ENCODE measurements around the gene TIMM23.

GRCh38 chr10:46031648-46032532, 59.6 kb downstream of the TIMM23 start:
- TF ChIP-seq YY1 (IDR thresholded peaks at IDR 0.05; ENCODE audit: insufficient read depth, insufficient read length) (no peak), ZNF274 (IDR thresholded peaks at IDR 0.05; ENCODE audit: low read depth, low read length) (no peak), SUZ12 (IDR thresholded peaks at IDR 0.05; ENCODE audit: extremely low read depth, insufficient read depth, insufficient read length) (no peak)

All from NT2/D1 (cell line).